WI38 (cell line): ENCODE data around the gene RUNX1.

Source experiments
- H3K4me3 ChIP-seq: 2 replicates; pipeline ENCODE4 v1.5.1; 2011; ENCODE audit warnings: low read depth, mild to moderate bottlenecking, control low read depth, low read length
- TF ChIP-seq, protein P1 (sequence below): IDR thresholded peaks from 2 replicates; pipeline ENCODE4 v1.5.1; 2012; ENCODE audit warnings: low read depth, mild to moderate bottlenecking, control low read depth, low read length

The RUNX1 gene

DNA sequence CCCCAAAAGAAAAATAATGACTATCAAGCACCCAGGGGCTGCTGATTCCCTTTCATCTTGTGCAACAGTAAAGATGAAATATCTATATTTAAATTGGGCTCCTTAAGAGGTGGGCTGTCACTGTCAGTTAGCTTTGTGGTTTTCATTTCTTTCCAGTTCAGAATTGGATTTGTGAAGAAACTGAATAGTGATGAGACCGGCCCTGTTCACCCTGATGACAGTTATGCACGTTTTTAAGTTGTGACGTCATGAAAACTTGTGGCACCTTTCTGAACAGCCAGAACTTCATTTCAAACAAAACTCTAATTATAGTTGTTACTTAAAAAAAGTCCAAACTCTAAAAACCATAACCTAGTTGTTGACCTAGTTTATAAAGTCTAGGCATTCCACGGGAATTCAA, 125.9 kb downstream of the RUNX1 start:
- TF ChIP-seq, protein P1, sequence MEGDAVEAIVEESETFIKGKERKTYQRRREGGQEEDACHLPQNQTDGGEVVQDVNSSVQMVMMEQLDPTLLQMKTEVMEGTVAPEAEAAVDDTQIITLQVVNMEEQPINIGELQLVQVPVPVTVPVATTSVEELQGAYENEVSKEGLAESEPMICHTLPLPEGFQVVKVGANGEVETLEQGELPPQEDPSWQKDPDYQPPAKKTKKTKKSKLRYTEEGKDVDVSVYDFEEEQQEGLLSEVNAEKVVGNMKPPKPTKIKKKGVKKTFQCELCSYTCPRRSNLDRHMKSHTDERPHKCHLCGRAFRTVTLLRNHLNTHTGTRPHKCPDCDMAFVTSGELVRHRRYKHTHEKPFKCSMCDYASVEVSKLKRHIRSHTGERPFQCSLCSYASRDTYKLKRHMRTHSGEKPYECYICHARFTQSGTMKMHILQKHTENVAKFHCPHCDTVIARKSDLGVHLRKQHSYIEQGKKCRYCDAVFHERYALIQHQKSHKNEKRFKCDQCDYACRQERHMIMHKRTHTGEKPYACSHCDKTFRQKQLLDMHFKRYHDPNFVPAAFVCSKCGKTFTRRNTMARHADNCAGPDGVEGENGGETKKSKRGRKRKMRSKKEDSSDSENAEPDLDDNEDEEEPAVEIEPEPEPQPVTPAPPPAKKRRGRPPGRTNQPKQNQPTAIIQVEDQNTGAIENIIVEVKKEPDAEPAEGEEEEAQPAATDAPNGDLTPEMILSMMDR: no peak

DNA sequence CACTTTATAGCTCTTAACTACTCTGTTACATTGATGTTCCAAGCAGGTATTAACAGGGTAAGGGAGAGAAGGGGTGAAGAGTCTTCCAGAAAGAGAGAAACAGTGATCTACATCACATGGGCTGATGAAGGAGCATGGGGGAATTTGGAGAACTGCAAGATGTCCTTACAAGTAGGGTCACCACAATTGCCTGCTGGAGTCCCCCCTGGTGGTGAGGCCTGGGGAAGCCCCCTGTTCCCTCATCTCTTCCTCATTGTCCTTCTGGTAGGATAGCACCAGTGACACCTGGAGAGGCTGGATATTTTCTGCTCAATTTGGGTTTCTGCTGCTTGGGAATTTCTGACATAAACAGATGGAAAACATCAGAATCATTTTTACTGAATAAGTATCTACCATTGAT, 126.6 kb downstream of the RUNX1 start:
- no peak overlapping the region for H3K4me3 ChIP-seq
- TF ChIP-seq, protein P1: no peak

More for the DNA sequence above, 125.9 kb downstream of the RUNX1 start:
- H3K4me3 ChIP-seq: no peak overlapping the region

DNA sequence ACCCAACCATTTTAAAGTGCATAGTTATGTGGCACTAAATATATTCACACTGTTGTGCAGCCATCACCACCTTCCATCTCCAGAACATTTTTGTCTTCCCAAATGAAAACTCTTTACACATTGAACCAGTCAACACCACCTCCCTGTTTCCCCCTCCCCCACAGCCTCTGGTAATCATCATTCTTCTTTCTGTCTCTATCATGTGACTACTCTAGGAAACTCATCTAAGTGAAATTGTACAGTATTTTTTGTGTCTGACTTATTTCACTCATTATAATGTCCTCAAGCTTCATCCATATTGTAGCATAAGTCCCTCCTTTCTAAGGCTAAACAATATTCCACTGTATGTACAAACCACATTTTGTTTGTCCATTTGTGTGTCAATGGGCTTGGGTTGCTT, 128.0 kb downstream of the RUNX1 start:
- no peak overlapping the region for H3K4me3 ChIP-seq
- TF ChIP-seq, protein P1: no peak

DNA sequence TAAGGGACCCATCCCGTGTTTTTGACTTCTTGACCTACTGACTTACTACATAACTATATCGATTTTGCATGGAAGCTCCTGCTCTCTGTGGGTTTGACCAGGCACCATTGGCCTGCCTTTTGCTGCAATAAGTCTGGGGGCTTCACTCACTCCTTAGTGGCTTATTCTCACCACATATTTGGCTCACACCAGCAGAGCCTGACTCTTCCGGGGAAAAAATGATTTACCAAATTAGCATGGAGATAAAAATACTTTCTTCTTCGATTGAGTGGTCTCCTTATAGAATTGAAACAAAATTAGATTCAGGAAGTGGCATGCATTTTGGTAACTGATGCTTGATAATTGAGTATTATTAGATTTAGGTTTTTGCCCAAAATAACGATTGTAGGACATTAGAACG, 129.7 kb downstream of the RUNX1 start:
- TF ChIP-seq, protein P1: no peak
- no peak overlapping the region for H3K4me3 ChIP-seq

DNA sequence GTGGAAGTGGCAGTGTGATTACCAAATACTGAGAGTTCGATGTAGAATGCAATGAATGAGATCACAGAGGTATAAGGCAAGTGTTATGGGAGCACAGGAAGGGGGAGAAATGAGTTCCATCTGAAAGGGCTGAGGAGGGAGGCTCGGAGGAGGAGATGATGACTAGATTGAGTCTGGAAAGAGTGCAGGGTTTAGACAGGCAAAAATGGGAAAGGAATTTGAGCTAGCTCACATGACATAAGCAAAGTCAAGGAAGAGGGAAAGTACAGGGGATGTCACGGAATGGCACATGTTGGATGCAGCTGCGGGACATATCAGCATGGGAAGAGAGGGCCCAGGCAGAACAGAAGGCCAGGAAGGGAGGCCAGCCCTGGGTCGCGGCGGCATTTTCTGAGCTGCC, 132.7 kb downstream of the RUNX1 start:
- no peak overlapping the region for H3K4me3 ChIP-seq
- TF ChIP-seq, protein P1: no peak

DNA sequence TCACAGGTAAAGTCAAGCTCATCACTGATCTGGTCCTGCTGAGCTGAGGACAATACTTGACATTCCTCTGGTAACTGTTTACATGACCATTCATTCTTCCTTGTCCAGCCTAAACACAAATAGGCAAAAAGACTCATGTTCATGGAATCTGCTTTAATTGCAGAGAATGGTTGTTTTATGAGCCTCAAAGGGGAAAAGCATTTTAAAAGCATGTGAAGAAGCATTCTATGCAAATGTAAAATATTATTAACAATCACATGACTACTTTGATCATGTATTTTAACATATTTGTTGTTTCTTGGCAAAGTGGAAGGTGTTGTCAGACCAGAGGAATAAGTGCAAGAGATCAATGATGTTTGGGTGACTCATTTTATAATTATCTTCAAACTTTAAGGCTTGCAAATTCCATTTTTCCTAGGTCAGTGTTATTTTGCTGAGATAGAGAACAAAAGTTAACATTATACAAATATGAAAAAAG, 133.7 kb downstream of the RUNX1 start:
- TF ChIP-seq, protein P1: no peak
- H3K4me3 ChIP-seq: no peak overlapping the region

DNA sequence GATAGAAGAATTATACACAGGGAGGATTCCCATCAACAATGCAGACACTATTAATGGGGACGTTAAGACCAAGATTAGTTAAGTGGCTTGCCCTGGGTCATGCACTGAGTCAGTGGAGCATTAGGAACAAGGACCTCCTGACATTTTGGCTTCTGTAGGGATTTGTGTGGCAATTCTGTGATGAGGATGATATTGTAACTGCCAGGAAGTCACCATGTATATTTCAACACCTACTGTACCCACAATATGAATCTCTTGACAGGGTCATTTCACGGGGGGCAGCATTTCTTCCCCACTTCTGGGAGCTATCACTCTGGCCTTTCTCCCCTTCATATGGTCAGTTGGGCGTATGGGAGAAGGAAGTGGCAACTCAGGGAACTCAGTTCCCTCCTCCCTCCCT, 134.9 kb downstream of the RUNX1 start:
- H3K4me3 ChIP-seq: no peak overlapping the region
- TF ChIP-seq, protein P1: no peak
